Measurements from ENCODE around the gene OSBPL10.

GRCh38 chr3:31748281-31748932 is 232.7 kb downstream of the OSBPL10 start:
- no peak for TF ChIP-seq CTCF (conservative IDR thresholded peaks at IDR 0.05; ENCODE audit: low read depth, low read length)
- no peak for TF ChIP-seq RFX5 (IDR thresholded peaks at IDR 0.05; ENCODE audit: low read depth, low read length)
- TF ChIP-seq POLR2A (IDR thresholded peaks at IDR 0.05; ENCODE audit: low read depth, low read length) = no peak
- no peak for TF ChIP-seq MXI1 (IDR thresholded peaks at IDR 0.05; ENCODE audit: borderline replicate concordance, low read depth, low read length)
- TF ChIP-seq CEBPB (IDR thresholded peaks at IDR 0.05; ENCODE audit: low read depth, low read length) = no peak
- no peak for TF ChIP-seq RAD21 (IDR thresholded peaks at IDR 0.05; ENCODE audit: low read length)
